ENCODE results near the gene RIPPLY1. TPM values are rescaled to one million over a fixed set of nuclear protein-coding genes. Genes with fewer than 3 reads are reported as not detected.
A peak's percentile ranks its signal among the peaks of the same experiment; 100 is the strongest.

The RIPPLY1 gene
- total RNA-seq, 1 donor = not detected

DNA sequence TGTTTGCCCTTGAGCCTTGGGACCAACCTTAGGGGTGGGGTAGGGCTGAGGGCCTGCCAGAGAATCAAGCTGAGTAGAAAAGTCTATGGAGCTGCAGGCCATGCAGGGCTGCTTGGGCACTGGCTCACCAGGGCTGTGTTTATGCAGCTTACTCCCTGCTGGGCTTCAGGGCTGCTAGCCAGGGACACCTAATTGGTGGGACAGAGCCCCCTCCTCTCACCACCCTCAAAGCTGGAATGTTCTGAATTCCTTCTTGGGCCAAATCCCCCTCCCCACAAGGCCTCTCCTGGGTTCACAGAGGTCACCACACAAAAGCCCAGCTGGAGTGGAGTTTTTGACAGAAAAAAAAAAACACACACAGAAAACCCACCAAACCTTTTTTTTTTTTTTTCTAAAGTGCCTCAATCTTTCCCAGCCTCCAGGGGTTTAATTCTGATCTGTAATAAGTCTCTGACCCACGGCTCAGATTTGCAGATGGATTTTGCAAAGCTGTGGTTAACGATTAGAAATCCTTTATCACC, 16.9 kb upstream of the RIPPLY1 start, which contains the start of gene CLDN2:
Gene CLDN2, plus strand, starts transcription at position 471 of the 521 bp plus-strand sequence. CDS start 7,827 bp downstream, outside the sequence.
- no peak for TF ChIP-seq CTCF (IDR thresholded peaks at IDR 0.05; ENCODE audit: insufficient read depth, low read depth, low read length)
- no peak for DNase-seq (ENCODE audit: low read depth)
- no peak within 1 kb of the TSS for H3K4me3 ChIP-seq (ENCODE audit: low read depth, low read length)

GRCh38 chrX:106917830-106918500, 14.8 kb upstream of the RIPPLY1 start:
- TF ChIP-seq CTCF (IDR thresholded peaks at IDR 0.05; ENCODE audit: insufficient read depth, low read depth, low read length) = no peak
- peak; percentile 35 for DNase-seq (ENCODE audit: low read depth)
- no peak overlapping the region for H3K4me3 ChIP-seq (ENCODE audit: low read depth, low read length)

GRCh38 chrX:106912864-106913263, 9.7 kb upstream of the RIPPLY1 start:
- DNase-seq (ENCODE audit: low read depth) = peak; percentile 29
- no peak overlapping the region for H3K4me3 ChIP-seq (ENCODE audit: low read depth, low read length)
- no peak for TF ChIP-seq CTCF (IDR thresholded peaks at IDR 0.05; ENCODE audit: insufficient read depth, low read depth, low read length)

DNA sequence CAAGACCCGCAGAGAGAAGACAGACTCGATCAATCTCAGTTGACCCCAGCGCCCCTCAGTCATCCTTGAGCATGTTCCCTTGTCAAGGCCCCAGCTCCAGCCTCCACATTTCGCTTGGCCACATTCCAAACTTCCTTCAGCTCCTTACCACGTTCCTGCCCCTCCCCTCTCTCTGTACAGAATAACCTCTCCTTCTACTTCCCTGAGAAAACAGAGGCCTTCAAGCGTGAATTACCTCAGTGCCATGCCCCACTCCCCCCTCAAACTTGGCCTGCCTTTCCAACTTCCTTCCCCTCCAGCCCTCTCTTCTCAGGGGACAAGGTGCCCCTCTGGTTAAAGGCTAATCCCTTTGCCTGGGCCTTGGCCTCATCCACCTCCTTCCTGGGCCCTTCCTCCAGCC, 3.2 kb upstream of the RIPPLY1 start:
- no peak overlapping the region for H3K4me3 ChIP-seq (ENCODE audit: low read depth, low read length)
- DNase-seq (ENCODE audit: low read depth) = no peak
- TF ChIP-seq CTCF (IDR thresholded peaks at IDR 0.05; ENCODE audit: insufficient read depth, low read depth, low read length) = no peak

- no peak overlapping the region for H3K4me3 ChIP-seq (ENCODE audit: low read depth, low read length)
- TF ChIP-seq CTCF (IDR thresholded peaks at IDR 0.05; ENCODE audit: insufficient read depth, low read depth, low read length) = no peak
- no peak for DNase-seq (ENCODE audit: low read depth)
These were observed 2.0 kb upstream of the RIPPLY1 start for GRCh38 chrX:106905064-106905708.

GRCh38 chrX:106903856-106904528, 851 bp upstream of the RIPPLY1 start:
- TF ChIP-seq CTCF (IDR thresholded peaks at IDR 0.05; ENCODE audit: insufficient read depth, low read depth, low read length) = no peak
- DNase-seq (ENCODE audit: low read depth) = no peak
- H3K4me3 ChIP-seq (ENCODE audit: low read depth, low read length) = no peak overlapping the region
